Naive thymus-derived CD4-positive, alpha-beta T cell (primary cell): ENCODE measurements around the gene CUL9. TPM values are rescaled to one million over a fixed set of nuclear protein-coding genes. Genes with fewer than 3 reads are reported as not detected.
A peak's percentile ranks its signal among the peaks of the same experiment; 100 is the strongest.

Experiments used
- ATAC-seq: fragments of 150-1000 bp; cut with Tn5 transposase; 2 replicates; pipeline ENCODE4 v1.10.0; 2021; ENCODE audit warnings: mild to moderate bottlenecking, moderate library complexity
- CTCF ChIA-PET: fragments of 350-600 bp; sonication (Branson Sonifier 250); formaldehyde crosslinking; loops from one replicate; lab custom pipeline; 2021; ENCODE audit warnings: antibody characterized with exemption; lab: Charles Lee
- POLR2A ChIA-PET: fragments of 350-600 bp; sonication (Branson Sonifier 250); formaldehyde crosslinking; loops from one replicate; lab custom pipeline; 2021; ENCODE audit warnings: antibody characterized with exemption, inconsistent platforms; lab: Charles Lee
- DNase-seq, 9 donors: peaks; one replicate each; pipeline versions ENCODE4 v3.0.0 to v3.0.0-alpha.2; 2020 to 2022; ENCODE audit warnings: mixed read lengths in 1 of 9
- H3K27ac ChIP-seq: one replicate; pipeline ENCODE4 v1.7.0; 2013; ENCODE audit warnings: mild to moderate bottlenecking, low read depth, low read length, moderate library complexity
- H3K27me3 ChIP-seq, 2 donors: one replicate each; pipeline ENCODE4 v1.7.0; 2013; ENCODE audit warnings: low read length in 2 of 2, mild to moderate bottlenecking in 2 of 2, moderate library complexity in 2 of 2; ENCODE audit not compliant: control insufficient read depth in 2 of 2, insufficient read depth in 2 of 2
- H3K36me3 ChIP-seq, 3 experiments: 1 replicate in 2 of 3; 2 replicates in 1 of 3; pipeline ENCODE4 v1.7.0; 2013; ENCODE audit warnings: low read length in 3 of 3, mild to moderate bottlenecking in 3 of 3, moderate library complexity in 1 of 3; ENCODE audit not compliant: insufficient read depth in 3 of 3, control insufficient read depth in 2 of 3
- H3K4me1 ChIP-seq, 2 donors: one replicate each; pipeline ENCODE4 v1.7.0; 2013; ENCODE audit warnings: low read length in 2 of 2, mild to moderate bottlenecking in 2 of 2, moderate library complexity in 1 of 2; ENCODE audit not compliant: control insufficient read depth in 2 of 2, insufficient read depth in 2 of 2
- H3K4me3 ChIP-seq: 2 replicates; pipeline ENCODE4 v1.7.0; 2013; ENCODE audit warnings: mild to moderate bottlenecking, low read length
- H3K9me3 ChIP-seq, 3 experiments: 1 replicate in 2 of 3; 2 replicates in 1 of 3; pipeline ENCODE4 v1.7.0; 2013; ENCODE audit warnings: low read length in 3 of 3; ENCODE audit not compliant: control insufficient read depth in 2 of 3
- H3K27ac Mint-ChIP-seq, 9 donors: one replicate each; pipeline ENCODE4 v1.8.0; 2020 to 2022; ENCODE audit warnings: mixed read lengths in 9 of 9, mild to moderate bottlenecking in 8 of 9, moderate library complexity in 5 of 9, inconsistent platforms in 2 of 9
- H3K27me3 Mint-ChIP-seq, 5 donors: one replicate each; pipeline ENCODE4 v1.8.0; 2021 to 2022; ENCODE audit warnings: mixed read lengths in 5 of 5, mild to moderate bottlenecking in 1 of 5
- H3K36me3 Mint-ChIP-seq, 5 donors: one replicate each; pipeline ENCODE4 v1.8.0; 2020 to 2022; ENCODE audit warnings: mixed read lengths in 5 of 5, mild to moderate bottlenecking in 3 of 5, inconsistent platforms in 1 of 5
- H3K4me1 Mint-ChIP-seq, 7 donors: one replicate each; pipeline ENCODE4 v1.8.0; 2020 to 2022; ENCODE audit warnings: mixed read lengths in 7 of 7, mild to moderate bottlenecking in 3 of 7, inconsistent platforms in 1 of 7
- H3K4me3 Mint-ChIP-seq, 10 donors: one replicate each; pipeline ENCODE4 v1.8.0; 2020 to 2022; ENCODE audit warnings: mild to moderate bottlenecking in 10 of 10, mixed read lengths in 10 of 10, moderate library complexity in 6 of 10, inconsistent platforms in 2 of 10
- H3K9me3 Mint-ChIP-seq, 11 donors: one replicate each; pipeline ENCODE4 v1.8.0; 2020 to 2022; ENCODE audit warnings: mixed read lengths in 11 of 11, mild to moderate bottlenecking in 4 of 11, inconsistent platforms in 1 of 11, moderate library complexity in 1 of 11
- intact Hi-C, 2 donors: fragments of 100-400 bp; cut with micrococcal nuclease; formaldehyde crosslinking; loops; one replicate each; pipeline ENCODE4 v1.15.1; 2023
- polyA plus RNA-seq, 2 donors: library from polyadenylated mRNA; unstranded; fragments of 300-500 nt; fragmentation: Illumina TruSeq; gene quantifications; one replicate each; pipeline ENCODE4 v1.2.3, GENCODE V29; 2021
- total RNA-seq, 6 experiments: library from RNA in 5 of 6; stranded (reverse) in 5 of 6; gene quantifications; 1 replicate in 5 of 6; 2 replicates in 1 of 6; pipeline ENCODE4 v1.2.3 and lab custom pipeline; 2021 to 2026

CUL9 gene
- total and polyA plus RNA-seq, 7 experiments from 2014 or later = 12.3 to 123 (median 97.3) TPM

DNA sequence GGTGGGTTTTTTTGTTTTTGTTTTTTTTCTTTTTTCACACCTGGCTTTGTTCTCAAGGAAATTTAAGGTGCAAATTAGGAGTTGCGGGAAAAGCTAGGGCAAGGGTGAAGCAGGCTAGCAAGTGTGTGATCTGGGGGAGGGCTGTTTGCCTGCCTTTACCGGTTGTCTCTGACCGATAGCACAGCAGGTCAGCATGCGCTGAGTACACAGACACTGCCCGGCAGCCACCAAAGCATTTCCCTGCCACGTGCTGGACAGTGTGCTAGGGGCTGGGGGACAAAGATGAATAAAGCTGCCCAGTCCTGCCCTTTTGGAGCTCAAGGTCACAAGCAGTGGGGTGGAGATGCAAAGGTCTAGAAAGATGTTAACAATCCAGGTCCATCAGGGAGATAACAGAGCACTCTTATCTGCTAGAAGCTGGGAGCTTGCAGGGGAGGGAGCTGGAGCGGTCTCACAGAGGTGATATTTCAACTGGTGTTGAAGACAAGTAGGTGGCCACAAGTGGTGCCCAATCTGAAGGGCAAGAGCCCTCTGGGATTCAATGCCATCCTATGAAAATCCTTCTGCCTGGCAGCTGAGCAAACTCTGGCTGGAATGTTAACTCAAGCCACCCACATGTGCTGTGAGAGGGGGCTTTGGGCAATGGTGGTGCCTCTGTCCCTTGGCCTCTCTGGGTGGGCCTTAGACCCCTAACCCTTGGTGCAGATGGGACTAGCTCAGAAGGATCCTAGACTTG lies 85.8 kb downstream of the CUL9 start:
- intact Hi-C loops = loop anchor here in 1 of 2 donors (10.0 kb wide), 1 partner anchor 67 kb away; no protein-coding TSS in a partner anchor
- Mint-ChIP-seq H3K36me3 (no peaks in the 10 kb centered on the region), H3K4me3 (peak overlapping the region in 2 of 10 donors; percentile 6 to 16), H3K27me3 (peaks cover 0 to 45% (median 4%) of the 10 kb centered on the region in 5 donors), H3K9me3 (no peaks in the 10 kb centered on the region), H3K4me1 (peaks cover 0 to 18% (median 6%) of the 10 kb centered on the region in 7 donors), H3K27ac (no peak overlapping the region)
- Histone ChIP-seq H3K36me3 (no peaks in the 10 kb centered on the region), H3K9me3 (no peaks in the 10 kb centered on the region), H3K27ac (no peak overlapping the region), H3K4me1 (no peaks in the 10 kb centered on the region), H3K4me3 (no peak overlapping the region), H3K27me3 (no peaks in the 10 kb centered on the region)
- ChIA-PET POLR2A (interaction anchor here (0.6 kb wide), 1 partner anchor 430 kb away, joined by 3 read pairs; no protein-coding TSS in a partner anchor), CTCF (interaction anchor here (1.0 to 1.3 kb wide), 4 partner anchors 38 to 240 kb away, joined by 3 to 5 read pairs (median 4); partner anchors contain the start of gene ZNF318)
- no peak for DNase-seq
- ATAC-seq = no peak

DNA sequence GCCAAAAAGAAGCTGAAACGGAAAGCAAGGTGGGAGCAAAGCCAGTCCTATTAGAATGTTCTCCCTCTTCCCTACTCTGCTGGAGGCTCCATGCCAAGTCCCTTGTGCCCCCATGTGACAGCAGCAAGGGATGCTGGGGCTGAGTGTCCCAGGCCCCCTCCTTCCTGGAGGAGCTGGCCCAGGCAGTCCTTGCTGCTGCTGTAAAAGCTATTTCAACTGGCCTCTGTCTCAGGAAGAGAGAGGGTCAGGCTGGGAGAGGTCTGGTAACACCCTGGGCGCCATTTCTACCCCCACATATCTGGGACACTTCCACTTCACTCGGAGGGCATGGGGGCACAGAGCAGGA lies 86.3 kb downstream of the CUL9 start:
- Histone ChIP-seq H3K4me1 (no peaks in the 10 kb centered on the region), H3K4me3 (no peak overlapping the region), H3K27ac (no peak overlapping the region), H3K27me3 (no peaks in the 10 kb centered on the region), H3K9me3 (no peaks in the 10 kb centered on the region), H3K36me3 (no peaks in the 10 kb centered on the region)
- H3K9me3 Mint-ChIP-seq = no peaks in the 10 kb centered on the region
- POLR2A ChIA-PET = interaction anchor here (1.0 kb wide), 1 partner anchor 102 kb away, joined by 3 read pairs; the partner anchor contains the start of gene ZNF318
- DNase-seq = no peak
- H3K27me3 Mint-ChIP-seq = peaks cover 0 to 51% (median 4%) of the 10 kb centered on the region in 5 donors
- intact Hi-C loops = loop anchor here in 1 of 2 donors (10.0 kb wide), 1 partner anchor 66 kb away; no protein-coding TSS in a partner anchor
- CTCF ChIA-PET = interaction anchor here (1.0 to 1.3 kb wide), 4 partner anchors 38 to 239 kb away, joined by 3 to 5 read pairs (median 4); partner anchors contain the start of gene ZNF318
- peaks cover 0 to 17% (median 6%) of the 10 kb centered on the region in 7 donors for H3K4me1 Mint-ChIP-seq
- ATAC-seq = no peak
- no peak overlapping the region for H3K27ac Mint-ChIP-seq
- H3K4me3 Mint-ChIP-seq = peak overlapping the region in 3 of 10 donors; percentile 6 to 60 (median 16)
- no peaks in the 10 kb centered on the region for H3K36me3 Mint-ChIP-seq

DNA sequence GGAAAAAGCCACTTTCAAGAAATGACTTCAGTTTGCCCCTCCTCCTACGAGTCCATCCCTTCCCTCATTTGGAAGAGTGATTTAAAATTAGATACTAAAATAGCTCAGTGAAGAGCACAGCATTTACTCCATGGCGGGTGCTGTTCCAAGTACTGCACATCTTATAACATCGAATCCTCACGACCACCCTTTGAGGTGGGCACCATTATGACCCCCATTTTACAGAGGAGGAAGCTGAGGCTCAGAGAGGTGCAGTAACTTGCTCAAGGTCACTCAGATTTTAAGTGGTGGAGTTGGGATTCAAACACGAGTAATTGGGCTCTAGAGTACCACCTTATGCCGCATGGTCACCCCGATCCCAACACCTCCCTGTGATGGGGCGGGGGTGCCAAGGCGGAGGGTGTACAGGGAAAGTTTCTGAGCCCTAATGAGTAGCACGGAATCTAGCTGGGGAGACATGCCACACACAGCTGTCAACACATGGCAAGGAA lies 86.8 kb downstream of the CUL9 start:
- H3K9me3 Mint-ChIP-seq = no peaks in the 10 kb centered on the region

DNA sequence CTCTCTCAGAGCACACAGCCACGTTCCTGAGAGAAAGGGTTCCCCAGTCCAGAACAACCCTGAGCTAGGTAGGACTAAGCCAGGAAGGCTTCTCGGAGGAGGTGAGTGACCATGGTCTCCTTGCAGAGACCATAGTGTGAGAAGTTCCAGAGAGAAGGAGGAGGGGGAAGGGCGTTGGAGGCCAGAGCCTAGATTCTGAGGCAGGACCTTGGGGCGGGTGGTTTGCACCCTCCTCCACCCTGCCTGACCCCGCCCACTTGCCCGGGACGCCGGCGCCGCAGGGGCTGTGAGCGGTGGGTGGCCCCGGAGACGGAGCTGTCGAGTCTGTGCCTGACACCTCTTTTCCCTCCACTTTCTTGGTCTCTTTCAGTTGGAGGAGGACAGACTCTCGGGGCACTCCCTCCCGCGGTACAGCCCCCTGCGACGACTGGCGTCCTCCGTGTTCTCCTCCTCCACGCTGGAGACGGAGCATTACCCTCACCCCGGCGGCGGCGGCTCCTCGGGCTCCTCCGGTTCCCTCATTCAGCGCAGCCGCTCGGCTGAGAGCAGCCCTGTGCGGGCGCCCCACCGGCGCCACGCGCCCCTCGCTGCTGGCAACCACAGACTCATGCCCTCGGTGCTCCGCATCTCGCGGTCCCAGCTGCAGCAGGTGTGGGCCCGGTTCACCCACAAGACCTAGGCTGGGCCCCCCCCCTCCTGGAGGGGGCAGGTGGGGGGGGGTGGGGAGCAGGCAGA lies 87.4 kb downstream of the CUL9 start:
- Histone ChIP-seq H3K36me3 (no peaks in the 10 kb centered on the region), H3K4me3 (peak overlapping the region; percentile 50), H3K27ac (no peak overlapping the region), H3K4me1 (no peaks in the 10 kb centered on the region), H3K9me3 (no peaks in the 10 kb centered on the region), H3K27me3 (no peaks in the 10 kb centered on the region)
- Mint-ChIP-seq H3K36me3 (no peaks in the 10 kb centered on the region), H3K27me3 (peaks cover 0 to 62% (median 4%) of the 10 kb centered on the region in 5 donors), H3K27ac (peak overlapping the region in 3 of 9 donors; percentile 21 to 41 (median 40)), H3K9me3 (no peaks in the 10 kb centered on the region), H3K4me1 (peaks cover 0 to 19% (median 6%) of the 10 kb centered on the region in 7 donors), H3K4me3 (peak overlapping the region; percentile 60 to 84 (median 78))
- ChIA-PET CTCF (interaction anchor here (1.3 kb wide), 1 partner anchor 40 kb away, joined by 4 read pairs; no protein-coding TSS in a partner anchor), POLR2A (interaction anchor here (0.5 to 1.0 kb wide), 2 partner anchors 100 to 273 kb away, joined by 3 to 4 read pairs; partner anchors contain the start of gene ZNF318)
- ATAC-seq = peak; percentile 70
- DNase-seq = peak; percentile 14 to 62 (median 39)
- intact Hi-C loops = loop anchor here (1.0 to 10.0 kb wide), 2 partner anchors 22 to 65 kb away; no protein-coding TSS in a partner anchor

More for the DNA sequence above, 86.8 kb downstream of the CUL9 start:
- Mint-ChIP-seq H3K4me3 (peak overlapping the region; percentile 60 to 84 (median 78)), H3K27me3 (peaks cover 0 to 56% (median 4%) of the 10 kb centered on the region in 5 donors), H3K27ac (peak overlapping the region in 3 of 9 donors; percentile 21 to 41 (median 40)), H3K36me3 (no peaks in the 10 kb centered on the region), H3K4me1 (peaks cover 0 to 17% (median 6%) of the 10 kb centered on the region in 7 donors)
- Histone ChIP-seq H3K27ac (no peak overlapping the region), H3K9me3 (no peaks in the 10 kb centered on the region), H3K36me3 (no peaks in the 10 kb centered on the region), H3K4me3 (peak overlapping the region; percentile 50), H3K27me3 (no peaks in the 10 kb centered on the region), H3K4me1 (no peaks in the 10 kb centered on the region)
- intact Hi-C loops = loop anchor here (1.0 to 10.0 kb wide), 2 partner anchors 22 to 66 kb away; no protein-coding TSS in a partner anchor
- ChIA-PET CTCF (interaction anchor here (1.3 kb wide), 3 partner anchors 39 to 239 kb away, joined by 4 to 5 read pairs (median 4); partner anchors contain the start of gene ZNF318), POLR2A (interaction anchor here (0.5 to 1.0 kb wide), 2 partner anchors 101 to 272 kb away, joined by 3 to 4 read pairs; partner anchors contain the start of gene ZNF318)
- no peak for ATAC-seq
- no peak for DNase-seq

DNA sequence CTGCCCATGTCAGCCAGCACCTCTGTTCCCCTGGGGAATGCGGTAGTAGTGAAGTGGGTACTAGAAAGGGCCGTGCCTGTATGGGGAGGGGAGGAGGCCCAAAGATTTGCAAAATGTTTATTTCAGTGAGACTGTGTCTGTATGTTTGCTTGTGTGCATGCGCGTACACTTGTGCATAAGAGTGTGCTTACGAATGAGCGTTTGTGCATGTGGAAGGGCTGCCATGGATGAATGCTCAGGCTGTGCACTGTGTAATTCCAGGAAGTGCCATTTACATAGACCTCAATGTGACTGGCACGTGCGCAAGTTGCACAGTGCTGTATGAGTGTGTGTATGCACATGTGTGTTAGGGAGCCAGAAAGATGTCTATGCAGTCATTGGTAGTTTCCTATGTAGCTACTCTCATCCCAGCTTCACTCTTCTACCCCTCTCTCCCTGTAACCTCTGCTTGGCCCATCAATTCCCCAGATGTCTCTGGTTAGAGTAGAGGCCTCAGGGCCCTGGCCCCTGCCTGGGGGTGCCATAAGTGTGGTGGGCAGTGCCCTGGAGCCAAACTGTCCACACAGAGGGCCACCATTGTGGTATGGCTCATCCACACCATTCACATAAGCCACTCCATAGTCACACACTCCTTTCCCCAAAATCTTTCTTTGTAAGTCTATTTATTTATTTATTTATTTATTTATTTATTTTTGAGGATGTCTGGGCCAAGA lies 89.3 kb downstream of the CUL9 start:
- Mint-ChIP-seq H3K4me1 (peaks cover 3 to 24% (median 11%) of the 10 kb centered on the region in 7 donors), H3K27me3 (peaks cover 0 to 76% (median 5%) of the 10 kb centered on the region in 5 donors), H3K36me3 (peaks cover 0 to 4% (median 0%) of the 10 kb centered on the region in 5 donors), H3K9me3 (peaks cover 0 to 2% (median 0%) of the 10 kb centered on the region in 11 donors), H3K27ac (no peak overlapping the region), H3K4me3 (peak overlapping the region in 2 of 10 donors; percentile 60 to 64)
- Histone ChIP-seq H3K9me3 (no peaks in the 10 kb centered on the region), H3K27ac (no peak overlapping the region), H3K4me3 (no peak overlapping the region), H3K27me3 (no peaks in the 10 kb centered on the region), H3K36me3 (no peaks in the 10 kb centered on the region), H3K4me1 (peaks cover 0 to under 1% of the 10 kb centered on the region in 2 donors)
- intact Hi-C loops = no loop called here
- ATAC-seq = no peak
- ChIA-PET CTCF (no interaction called here), POLR2A (interaction anchor here (0.6 kb wide), 1 partner anchor 729 kb away, joined by 3 read pairs; no protein-coding TSS in a partner anchor)
- DNase-seq = no peak
